ENCODE data around the gene THRSP.

- TF ChIP-seq, protein P1, sequence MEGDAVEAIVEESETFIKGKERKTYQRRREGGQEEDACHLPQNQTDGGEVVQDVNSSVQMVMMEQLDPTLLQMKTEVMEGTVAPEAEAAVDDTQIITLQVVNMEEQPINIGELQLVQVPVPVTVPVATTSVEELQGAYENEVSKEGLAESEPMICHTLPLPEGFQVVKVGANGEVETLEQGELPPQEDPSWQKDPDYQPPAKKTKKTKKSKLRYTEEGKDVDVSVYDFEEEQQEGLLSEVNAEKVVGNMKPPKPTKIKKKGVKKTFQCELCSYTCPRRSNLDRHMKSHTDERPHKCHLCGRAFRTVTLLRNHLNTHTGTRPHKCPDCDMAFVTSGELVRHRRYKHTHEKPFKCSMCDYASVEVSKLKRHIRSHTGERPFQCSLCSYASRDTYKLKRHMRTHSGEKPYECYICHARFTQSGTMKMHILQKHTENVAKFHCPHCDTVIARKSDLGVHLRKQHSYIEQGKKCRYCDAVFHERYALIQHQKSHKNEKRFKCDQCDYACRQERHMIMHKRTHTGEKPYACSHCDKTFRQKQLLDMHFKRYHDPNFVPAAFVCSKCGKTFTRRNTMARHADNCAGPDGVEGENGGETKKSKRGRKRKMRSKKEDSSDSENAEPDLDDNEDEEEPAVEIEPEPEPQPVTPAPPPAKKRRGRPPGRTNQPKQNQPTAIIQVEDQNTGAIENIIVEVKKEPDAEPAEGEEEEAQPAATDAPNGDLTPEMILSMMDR (conservative IDR thresholded peaks at IDR 0.05; ENCODE audit: low read depth in 2 of 2), result no peak
- TF ChIP-seq EZH2 (IDR thresholded peaks at IDR 0.05; ENCODE audit: low read depth, unreplicated experiment), result no peak
- no peak for TF ChIP-seq CREB1 (CRISPR knock-in tag; IDR thresholded peaks at IDR 0.05; ENCODE audit: low read depth)
- TF ChIP-seq REST (IDR thresholded peaks at IDR 0.05; ENCODE audit: unreplicated experiment), result no peak
- no peak for TF ChIP-seq EZH2phosphoT487 (IDR thresholded peaks at IDR 0.05; ENCODE audit: unreplicated experiment)
- TF ChIP-seq POLR2AphosphoS5 (IDR thresholded peaks at IDR 0.05; ENCODE audit: low read depth), result no peak
- TF ChIP-seq ZNF331 (CRISPR knock-in tag; IDR thresholded peaks at IDR 0.05; ENCODE audit: low read depth), result no peak
- TF ChIP-seq, protein P2, sequence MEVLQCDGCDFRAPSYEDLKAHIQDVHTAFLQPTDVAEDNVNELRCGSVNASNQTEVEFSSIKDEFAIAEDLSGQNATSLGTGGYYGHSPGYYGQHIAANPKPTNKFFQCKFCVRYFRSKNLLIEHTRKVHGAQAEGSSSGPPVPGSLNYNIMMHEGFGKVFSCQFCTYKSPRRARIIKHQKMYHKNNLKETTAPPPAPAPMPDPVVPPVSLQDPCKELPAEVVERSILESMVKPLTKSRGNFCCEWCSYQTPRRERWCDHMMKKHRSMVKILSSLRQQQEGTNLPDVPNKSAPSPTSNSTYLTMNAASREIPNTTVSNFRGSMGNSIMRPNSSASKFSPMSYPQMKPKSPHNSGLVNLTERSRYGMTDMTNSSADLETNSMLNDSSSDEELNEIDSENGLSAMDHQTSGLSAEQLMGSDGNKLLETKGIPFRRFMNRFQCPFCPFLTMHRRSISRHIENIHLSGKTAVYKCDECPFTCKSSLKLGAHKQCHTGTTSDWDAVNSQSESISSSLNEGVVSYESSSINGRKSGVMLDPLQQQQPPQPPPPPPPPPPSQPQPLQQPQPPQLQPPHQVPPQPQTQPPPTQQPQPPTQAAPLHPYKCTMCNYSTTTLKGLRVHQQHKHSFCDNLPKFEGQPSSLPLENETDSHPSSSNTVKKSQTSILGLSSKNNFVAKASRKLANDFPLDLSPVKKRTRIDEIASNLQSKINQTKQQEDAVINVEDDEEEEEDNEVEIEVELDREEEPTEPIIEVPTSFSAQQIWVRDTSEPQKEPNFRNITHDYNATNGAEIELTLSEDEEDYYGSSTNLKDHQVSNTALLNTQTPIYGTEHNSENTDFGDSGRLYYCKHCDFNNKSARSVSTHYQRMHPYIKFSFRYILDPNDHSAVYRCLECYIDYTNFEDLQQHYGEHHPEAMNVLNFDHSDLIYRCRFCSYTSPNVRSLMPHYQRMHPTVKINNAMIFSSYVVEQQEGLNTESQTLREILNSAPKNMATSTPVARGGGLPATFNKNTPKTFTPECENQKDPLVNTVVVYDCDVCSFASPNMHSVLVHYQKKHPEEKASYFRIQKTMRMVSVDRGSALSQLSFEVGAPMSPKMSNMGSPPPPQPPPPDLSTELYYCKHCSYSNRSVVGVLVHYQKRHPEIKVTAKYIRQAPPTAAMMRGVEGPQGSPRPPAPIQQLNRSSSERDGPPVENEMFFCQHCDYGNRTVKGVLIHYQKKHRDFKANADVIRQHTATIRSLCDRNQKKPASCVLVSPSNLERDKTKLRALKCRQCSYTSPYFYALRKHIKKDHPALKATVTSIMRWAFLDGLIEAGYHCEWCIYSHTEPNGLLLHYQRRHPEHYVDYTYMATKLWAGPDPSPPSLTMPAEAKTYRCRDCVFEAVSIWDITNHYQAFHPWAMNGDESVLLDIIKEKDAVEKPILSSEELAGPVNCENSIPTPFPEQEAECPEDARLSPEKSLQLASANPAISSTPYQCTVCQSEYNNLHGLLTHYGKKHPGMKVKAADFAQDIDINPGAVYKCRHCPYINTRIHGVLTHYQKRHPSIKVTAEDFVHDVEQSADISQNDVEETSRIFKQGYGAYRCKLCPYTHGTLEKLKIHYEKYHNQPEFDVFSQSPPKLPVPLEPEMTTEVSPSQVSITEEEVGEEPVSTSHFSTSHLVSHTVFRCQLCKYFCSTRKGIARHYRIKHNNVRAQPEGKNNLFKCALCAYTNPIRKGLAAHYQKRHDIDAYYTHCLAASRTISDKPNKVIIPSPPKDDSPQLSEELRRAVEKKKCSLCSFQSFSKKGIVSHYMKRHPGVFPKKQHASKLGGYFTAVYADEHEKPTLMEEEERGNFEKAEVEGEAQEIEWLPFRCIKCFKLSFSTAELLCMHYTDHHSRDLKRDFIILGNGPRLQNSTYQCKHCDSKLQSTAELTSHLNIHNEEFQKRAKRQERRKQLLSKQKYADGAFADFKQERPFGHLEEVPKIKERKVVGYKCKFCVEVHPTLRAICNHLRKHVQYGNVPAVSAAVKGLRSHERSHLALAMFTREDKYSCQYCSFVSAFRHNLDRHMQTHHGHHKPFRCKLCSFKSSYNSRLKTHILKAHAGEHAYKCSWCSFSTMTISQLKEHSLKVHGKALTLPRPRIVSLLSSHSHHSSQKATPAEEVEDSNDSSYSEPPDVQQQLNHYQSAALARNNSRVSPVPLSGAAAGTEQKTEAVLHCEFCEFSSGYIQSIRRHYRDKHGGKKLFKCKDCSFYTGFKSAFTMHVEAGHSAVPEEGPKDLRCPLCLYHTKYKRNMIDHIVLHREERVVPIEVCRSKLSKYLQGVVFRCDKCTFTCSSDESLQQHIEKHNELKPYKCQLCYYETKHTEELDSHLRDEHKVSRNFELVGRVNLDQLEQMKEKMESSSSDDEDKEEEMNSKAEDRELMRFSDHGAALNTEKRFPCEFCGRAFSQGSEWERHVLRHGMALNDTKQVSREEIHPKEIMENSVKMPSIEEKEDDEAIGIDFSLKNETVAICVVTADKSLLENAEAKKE (CRISPR knock-in tag; IDR thresholded peaks at IDR 0.05), result no peak
- TF ChIP-seq ZNF114 (CRISPR knock-in tag; IDR thresholded peaks at IDR 0.05), result no peak
- TF ChIP-seq JUNB (IDR thresholded peaks at IDR 0.05; ENCODE audit: unreplicated experiment), result no peak
These were observed 14.8 kb downstream of the THRSP start for GRCh38 chr11:78078218-78079167.
